ENCODE data around the gene LCN10.
"Not testable (repeated sequence)": the region's sequence is repeated elsewhere in the genome, so short reads cannot be mapped to it uniquely, and the experiment has no call there.

The LCN10 gene

DNA sequence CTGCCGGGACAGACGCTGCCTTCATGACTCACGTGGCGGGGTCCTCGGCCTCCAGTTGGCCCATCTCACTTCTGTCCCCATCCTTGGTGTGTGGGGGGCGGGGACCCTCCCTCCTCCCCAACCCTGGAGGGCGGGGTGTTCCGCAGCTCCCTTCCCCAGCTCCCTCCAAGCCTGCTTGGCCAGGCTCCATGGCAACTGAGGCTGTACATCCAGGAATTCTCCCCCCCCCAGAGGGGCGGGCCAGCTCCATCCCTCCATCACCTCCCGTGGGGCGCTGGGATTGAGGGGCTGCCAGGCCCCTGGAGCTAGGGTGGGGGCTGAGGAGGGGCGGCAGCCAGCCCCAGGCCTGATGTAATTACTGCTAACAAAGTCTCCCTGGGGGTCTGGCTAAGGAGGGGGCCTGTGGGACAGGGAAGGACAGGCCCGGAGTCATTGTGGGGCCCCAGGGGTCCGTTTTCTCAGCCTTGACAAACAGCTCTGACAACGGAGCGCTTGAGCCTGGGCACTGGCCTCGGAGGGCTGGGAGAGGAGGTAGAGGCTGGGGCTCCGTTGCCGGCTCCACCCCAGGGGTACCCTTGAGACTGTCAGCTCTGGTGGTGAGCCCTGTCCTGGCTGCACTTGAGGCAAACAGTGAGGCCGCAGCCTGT is 22.4 kb downstream of the LCN10 start:
- no peak for DNase-seq (ENCODE audit: low spot score)

DNA sequence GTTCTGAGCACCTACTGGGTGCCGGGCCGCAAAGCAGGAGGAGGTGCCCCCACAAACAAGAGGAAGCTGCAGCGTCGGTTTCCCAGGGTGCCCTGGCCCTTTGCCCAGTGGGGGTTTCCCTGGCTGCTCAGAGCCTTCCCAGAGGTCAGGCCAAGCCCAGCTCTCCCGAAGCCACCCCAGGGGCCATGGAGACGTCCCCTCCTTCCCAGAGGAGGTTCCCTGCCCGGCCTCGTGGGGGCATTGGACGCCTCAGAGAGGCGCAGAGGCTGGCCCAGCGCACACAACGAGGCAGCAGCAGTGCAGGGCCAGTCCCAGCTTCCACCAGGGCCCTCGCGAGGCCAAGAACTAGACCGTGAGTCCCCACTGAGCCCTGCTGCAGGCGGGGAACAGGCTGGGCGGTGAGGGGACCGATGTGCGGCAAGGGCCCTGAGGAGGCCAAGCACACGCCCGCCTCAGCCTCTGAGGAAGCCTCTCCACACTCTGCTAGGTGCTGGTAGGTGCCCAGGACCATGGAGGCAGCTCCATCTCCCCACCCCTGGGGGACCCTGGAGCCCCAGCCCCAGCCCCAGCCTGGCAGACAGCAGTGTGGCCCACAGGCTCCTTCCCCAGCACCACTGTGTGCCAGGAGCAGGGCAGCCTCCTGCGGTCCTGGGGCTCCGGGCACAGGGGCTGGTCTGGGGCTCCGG is 23.4 kb downstream of the LCN10 start:
- DNase-seq (ENCODE audit: low spot score) = no peak

DNA sequence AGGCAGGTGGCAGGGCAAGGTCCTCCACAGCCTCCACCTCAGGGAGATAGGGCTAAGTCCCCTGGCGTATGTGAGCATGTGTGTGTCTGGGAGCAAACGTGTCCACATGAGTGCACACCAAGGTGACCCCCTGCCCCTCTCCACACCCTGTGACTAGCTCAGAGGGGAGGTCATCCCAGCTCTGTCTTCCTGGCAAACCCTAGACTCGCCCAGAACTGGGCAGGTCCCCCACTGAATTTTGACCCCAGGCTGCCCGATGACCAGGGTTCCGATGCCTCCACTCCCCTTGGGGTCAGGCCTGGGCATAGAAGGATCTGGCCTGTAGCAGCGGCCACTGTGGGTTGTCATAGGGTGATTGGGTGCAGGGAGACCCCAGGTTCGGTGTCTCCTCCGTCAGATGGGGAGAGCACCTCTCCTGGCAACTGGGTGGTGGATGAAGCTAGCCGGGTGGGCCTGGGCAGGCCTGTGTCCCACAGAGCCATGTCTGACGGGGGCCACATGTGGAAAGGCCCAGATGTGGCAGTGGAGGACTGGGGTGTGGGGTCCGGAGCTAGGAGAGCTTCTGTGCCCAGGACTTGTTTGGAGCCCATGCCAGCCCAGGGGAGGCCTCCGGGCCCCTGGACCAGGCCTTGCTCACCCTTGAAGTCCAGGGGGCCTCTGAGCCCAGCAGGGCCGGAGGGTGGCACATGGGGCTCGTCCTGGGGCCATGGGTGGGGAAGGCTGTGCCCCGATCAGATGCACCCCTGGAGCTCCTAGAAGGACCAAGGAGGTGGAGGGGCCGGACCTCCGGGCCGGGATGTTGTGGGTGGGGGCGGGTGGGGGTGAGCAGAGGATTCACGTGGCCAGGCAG is 24.2 kb downstream of the LCN10 start:
- DNase-seq (ENCODE audit: low spot score) = no peak

DNA sequence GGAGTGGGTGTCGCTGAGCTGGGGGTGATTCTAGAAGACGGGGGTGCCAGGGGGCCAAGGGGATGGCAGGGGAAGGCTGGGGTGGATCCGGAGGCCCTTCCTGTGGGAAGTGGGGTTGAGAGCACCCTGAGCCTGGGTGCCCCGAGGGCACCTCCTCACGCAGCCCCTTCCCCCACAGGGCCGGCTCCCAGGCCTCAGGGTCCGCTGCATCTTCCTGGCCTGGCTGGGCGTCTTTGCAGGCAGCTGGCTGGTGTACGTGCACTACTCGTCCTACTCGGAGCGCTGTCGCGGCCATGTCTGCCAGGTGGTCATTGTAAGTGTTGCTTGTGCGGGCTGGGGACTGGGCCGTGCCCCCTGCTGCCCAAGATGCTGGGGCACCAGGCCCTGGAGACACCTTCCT is 25.3 kb downstream of the LCN10 start:
- no peak for DNase-seq (ENCODE audit: low spot score)

DNA sequence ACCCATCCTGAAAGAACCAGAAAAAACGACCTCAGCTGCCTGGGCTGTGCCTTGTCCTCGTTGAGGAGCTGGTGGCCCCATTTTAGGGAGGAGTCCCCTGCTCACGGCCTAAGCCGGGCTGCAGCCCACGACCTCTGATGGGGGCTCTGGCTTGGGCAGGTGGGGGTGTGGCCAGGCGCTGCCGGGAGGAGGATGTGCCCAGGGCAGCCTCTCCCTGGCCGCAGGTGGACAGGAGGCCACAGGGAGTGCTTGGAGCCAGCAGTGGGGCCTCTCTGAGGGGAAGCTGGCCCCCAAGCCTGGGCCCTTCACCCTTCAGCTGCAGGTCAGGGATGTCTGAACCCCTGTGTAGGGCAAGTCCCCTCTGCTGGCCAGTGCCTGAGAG is 27.9 kb downstream of the LCN10 start:
- no peak for DNase-seq (ENCODE audit: low spot score)

DNA sequence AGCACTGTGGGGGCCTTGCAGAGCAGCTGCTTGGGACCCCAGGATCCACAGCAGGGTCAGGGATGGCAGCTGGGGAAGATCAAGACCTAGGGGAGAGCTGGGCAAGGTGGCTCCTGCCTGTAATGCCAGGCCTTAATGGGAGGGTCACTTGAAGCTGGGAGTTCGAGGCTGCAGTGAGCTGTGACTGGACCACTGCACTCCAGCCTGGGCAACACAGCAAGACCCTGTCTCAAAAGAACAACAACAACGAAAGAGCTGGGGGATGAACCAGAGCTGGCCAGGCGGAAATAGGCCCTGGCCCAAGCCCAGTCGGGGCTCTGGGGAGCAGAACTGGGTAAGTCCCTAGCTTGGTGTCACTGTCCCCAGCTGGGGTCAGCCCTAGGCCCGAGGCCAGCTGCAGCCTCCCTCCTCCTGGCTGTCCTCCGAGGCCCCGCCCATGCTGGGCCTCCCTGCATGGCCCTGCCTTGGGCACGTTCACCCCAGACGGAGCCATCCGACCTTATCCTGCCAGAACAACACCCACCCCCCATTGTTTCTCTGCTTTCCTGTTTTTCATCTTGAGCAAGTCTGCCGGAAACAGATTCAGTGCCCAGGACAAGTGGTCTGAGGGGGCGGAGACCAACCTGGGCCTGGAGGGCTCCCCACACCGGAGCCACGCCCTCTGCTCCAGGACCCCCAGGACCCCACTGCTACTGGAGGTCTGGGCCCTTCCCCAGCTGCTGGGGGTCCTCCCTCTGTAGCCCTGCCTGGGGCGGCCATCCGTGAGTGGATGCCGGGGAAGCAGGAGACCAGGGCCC is 28.4 kb downstream of the LCN10 start:
- DNase-seq (ENCODE audit: low spot score) = no peak

DNA sequence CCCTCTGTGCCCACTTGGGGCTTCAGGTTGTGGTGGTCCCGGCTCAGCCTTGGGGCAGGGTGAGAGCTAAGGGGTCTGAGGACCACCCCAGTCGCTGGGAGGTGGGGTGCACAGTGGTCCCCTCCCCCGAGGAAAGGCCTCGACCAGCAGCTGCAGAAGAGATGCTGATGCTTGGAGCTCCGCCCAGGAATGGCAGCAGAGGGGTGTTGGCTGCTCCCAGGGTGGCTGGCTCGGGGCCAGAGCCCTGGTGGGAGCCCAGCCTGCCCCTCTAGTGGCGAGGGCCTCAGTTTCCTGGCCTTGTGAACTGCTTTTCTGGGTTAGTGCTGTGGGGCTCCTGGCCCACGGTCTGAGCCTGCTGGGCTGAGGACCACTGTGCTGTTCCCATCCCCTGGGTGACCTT is 29.2 kb downstream of the LCN10 start:
- no peak for DNase-seq (ENCODE audit: low spot score)

DNA sequence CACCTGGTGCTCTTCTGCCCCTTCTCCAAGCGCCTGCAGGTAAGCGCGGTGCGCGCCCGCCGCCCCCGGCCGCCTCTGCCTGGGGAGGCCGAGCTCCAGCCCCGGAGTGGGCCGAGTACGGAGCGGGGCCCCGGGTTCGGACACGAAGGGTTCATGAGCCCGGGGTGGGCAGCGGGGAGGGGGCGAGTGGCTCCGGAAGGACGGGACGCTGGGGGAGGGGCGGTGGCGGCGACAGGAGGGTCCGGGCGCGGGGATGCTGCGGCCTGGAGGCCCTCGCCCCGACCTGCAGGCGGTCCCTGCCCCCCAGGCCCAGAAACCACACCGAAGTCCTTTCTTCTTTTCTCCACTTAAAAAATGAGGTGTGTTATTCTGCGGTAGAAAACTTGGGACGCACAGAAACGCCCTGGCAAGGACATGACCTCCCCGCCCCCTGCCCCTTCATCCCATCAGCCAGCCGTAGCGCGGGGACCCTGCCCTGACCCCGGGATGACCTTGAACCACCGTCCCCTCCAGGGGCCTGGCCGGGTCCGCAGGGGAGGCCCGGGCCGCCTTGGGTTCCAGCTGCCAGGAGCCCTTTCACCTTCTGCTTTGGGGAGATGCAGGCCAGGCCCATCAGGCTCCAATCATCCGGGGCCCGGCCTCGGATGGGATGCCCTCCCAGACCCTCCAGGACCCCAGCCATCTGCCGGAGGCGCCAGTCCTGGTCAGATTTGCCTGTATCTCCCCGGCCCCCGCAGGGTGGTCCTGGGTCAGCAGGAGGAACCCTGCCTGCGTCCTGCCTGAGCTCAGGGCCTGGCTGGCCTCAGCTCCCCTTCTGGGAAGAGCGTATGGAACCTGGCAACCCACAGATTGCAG is 29.8 kb downstream of the LCN10 start:
- no peak for DNase-seq (ENCODE audit: low spot score)

DNA sequence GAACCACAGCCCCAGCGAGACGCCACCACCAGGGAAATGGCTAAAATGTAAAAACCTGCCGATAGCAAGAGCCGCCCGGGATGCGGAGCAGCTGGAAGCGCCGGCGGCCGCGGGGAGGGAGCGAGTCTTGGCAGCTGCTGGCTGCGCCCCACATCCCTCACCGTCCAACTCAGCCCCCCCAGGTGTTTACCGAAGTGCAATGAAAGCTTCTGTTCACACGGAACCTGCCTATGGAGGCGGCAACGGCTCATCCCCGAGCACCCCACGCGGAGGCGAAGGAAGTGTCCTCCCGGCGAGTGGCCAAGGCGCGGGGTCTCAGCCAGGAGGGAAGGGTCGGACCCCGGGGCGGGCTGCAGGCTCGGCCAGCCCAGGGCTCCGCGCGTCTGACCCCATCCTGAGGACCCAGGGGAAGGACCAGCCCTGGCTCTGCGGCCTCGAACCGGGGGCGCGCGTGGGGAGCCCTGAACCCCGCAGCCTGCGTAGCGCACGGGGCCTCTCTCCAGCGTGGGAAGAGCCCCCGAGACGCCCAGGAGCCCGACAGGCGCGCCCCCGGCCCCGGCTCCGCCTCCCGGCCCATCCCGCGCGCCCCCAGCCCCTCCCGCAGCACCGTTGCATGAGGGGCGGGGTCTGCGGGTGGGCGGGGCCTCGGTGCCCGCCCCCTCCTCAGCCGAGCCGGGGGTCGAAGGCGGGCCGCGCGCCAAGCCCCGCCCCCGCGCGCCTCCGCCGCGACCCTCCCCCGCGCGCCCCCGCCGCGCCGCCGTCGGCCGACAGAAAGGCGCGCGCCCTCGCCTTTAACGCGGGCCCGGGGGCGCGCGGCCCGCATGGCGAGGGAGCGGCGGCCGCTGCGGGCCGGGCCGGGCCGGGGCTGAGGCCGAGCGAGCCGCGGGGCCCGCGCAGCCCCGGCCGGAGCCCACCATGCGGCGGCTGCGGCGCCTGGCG is 30.7 kb downstream of the LCN10 start, which contains the start of gene DIPK1B:
TSS of gene DIPK1B (plus strand) at position 822 of the 939 bp plus-strand sequence. CDS start at position 916, 94 bp downstream.
- no peak for DNase-seq (ENCODE audit: low spot score)

DNA sequence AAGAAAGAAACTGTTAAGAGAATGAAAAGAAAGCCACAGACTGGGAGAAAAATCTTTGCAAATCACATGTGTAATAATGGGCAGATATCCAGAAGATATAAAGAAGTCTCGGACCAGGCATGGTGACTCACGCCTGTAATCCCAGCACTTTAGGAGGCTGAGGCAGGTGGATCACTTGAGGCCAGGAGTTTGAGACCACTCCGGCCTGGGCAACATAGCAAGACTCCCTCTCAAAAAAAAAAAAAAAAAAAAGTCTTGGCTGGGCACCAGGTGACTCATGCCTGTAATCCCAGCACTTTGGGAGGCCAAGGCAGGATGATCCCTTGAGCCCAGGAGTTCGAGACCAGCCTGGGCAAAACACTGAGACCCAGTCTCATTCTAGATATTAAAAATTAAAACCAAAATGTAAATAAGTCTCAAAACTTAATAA is 31.5 kb downstream of the LCN10 start:
- DNase-seq (ENCODE audit: low spot score) = not testable (repeated sequence)

DNA sequence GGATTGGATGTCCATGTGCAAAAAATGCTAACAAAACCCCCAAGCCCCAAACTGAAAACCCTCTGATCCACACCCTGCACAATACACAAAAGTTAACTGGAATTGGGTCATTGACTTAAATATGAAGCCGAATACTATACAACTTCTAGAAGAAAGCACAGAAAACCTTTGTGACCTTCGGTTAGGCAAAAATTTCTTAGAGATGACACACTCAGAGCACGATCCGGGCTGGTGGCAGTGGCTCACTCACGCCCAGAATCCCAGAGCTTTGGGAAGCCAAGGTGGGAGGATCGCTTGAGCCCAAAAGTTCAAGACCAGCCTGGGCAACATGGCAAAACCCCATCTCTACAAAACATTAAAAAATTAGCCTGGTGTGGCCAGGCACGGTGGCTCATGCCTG is 32.2 kb downstream of the LCN10 start:
- no peak for DNase-seq (ENCODE audit: low spot score)

DNA sequence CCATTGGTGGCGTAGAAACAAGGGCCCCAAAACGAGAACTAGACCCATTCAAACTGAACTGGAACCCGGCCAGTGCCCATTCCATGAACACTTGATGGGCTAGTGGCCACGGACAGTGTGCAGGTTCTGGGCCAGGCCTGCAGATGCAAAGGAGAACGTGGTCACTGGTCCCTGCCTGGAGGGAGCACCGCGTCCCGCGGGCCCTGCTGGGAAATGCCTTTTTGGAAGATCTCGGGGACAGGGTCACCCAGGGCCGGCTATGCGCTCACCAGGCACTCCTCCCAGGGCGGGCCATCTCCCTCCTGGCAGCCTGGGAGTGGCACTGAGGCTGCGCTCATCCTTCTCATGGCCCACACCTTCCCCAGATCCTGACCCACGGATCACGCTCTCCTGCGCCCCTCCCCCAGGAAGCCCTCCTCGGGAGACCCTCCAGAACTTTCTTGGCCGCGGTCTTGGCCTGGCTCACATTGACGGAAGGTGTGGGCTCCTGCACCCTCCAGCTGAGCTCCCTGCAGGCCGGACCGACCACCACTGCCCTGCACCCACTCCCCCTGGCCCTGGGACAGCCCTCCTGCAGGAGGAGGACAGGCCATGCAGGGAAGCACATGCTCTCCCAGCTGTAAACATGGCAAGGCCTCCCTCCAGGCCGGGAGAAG is 33.2 kb downstream of the LCN10 start:
- DNase-seq (ENCODE audit: low spot score) = no peak

DNA sequence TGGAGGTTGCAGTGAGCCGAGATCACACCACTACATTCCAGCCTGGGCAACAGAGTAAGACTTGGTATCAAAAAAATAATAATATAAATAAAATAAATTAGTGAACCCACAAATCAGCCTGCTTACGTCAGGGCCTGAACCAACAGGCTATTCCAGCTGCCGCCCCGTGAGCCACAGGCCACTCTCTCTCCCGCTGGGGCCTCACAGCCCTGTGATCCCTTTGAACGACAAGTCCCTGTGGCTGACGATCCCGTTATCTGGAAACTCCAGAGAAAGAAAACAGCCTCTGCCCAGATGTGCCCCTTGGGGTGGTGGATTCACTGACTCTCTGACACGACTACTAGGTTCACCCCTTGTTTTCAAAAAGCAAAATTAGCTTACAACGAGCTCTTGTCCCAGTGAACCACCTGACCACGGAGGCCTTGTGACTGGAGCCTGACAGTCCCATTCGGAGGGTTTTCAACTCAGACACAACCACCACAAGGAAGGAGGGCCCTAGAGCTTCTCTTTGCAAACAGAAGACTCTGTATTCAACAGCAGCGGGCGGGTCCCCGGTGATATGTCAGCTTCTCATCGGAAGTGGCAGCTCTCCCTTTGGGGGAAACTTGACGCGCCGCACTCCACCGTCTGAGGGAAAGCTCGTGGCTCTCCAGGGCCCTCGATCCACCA is 34.8 kb downstream of the LCN10 start:
- DNase-seq (ENCODE audit: low spot score) = peak; percentile 48

DNA sequence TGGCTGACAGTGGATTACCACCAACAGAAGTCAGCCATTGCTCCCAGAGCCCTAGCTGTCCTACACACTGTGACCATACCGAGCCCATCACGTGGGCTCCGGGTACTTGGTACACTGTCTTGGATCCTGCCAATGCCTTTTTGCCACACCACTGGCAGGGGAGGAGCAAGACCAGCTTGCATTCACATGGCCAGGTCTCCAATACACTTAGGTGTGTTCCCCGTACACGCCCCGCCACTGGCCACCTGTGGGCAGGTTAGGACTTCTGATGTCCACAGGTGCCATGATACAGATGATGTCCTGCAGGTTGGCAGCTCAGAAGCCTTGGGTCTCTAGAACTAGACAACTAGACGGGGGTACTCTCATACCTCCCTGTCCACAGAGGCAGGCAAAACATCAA is 35.7 kb downstream of the LCN10 start:
- DNase-seq (ENCODE audit: low spot score) = no peak

DNA sequence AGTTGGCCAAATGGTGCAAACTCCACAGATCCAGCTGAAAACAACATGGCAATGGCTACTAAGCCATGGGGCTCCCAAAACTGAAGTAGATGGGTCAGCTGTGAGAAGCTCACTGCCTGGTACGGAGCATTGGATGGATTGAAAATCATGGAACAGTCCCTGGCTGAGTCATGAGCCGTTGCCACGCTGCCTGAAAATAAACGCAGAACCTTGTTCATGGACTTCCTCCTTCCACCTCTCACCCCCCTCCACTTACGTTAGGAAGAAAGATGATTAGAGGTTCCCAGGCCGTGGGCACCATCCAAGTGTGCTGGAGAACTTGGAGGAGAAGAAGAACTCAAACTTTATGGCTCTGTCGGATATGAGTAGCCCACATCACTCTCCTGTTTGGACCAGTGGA is 37.2 kb downstream of the LCN10 start:
- DNase-seq (ENCODE audit: low spot score) = no peak

DNA sequence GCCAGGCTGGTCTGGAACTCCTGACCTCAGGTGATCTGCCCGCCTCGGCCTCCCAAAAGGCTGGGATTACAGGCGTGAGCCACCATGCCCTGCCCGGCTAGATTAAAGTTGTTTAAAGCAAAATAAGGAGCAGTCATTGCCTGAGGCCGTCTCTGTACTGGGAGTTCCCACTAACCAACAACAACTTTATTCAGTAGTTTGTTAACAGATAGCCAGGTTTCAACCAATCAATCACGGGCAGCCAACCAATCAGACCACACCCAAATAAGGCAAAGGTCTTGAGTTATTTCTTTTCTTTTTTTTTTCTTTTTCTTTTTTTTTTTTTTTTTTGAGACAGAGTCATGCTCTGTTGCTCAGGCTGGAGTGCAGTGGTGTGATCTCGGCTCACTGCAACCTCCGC is 38.0 kb downstream of the LCN10 start:
- DNase-seq (ENCODE audit: low spot score) = not testable (repeated sequence)

DNA sequence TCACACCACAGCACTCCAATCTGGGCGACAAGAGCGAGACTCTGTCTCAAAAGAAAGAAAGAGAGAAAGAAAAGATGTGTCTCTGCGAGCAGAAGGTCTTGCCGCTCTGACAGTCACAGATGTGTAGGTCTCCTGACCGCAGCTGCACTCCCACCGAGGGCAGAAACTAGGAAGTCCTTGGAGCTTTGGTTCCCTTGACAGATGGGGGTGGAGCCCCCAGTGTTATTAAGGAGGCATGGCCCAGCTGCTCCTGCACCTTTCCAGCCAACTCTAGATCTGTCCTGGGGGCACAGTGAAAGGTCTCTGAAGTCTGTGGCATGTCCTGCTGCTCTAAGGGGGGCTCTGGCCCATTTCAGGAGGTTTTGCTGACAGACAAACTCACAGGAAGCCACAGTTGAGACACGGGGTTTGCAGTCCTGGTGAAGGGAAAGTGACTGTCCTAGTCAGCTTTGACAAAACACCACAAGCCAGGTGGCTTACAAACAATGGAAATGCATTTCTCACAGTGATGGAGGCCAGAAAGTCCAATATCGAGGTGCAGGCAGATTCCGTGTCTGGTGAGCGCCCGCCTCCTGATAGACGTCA is 39.4 kb downstream of the LCN10 start:
- DNase-seq (ENCODE audit: low spot score) = no peak

DNA sequence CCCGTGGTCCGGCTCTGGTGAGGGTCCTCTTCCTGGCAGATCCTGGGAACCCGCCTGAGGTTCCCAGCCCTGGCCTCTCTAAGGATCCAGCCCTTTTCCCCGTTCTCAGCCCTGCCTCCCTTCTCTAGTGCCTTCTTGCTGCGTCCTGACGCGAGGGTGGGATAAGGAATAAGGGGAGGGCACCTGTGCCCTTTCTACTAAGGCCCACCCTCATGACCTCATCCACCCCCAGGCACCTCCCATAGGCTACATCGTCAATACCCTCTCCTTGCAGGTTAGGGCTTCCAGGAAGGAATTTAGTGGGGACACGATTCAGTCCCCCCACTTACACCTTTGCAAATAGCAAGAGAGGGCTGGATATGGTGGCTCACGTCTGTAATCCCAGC is 41.1 kb downstream of the LCN10 start:
- no peak for DNase-seq (ENCODE audit: low spot score)
